Rectal smooth muscle tissue (tissue), 1 donor: ENCODE results near the gene HSPA9.

Experiments
- H3K27ac ChIP-seq: one replicate; pipeline ENCODE4 v1.7.0; 2013; ENCODE audit warnings: low read depth, low read length, inconsistent platforms
- H3K27me3 ChIP-seq: one replicate; pipeline ENCODE4 v1.7.0; 2013; ENCODE audit warnings: low read length; ENCODE audit not compliant: control insufficient read depth, insufficient read depth
- H3K36me3 ChIP-seq: one replicate; pipeline ENCODE4 v1.7.0; 2013; ENCODE audit warnings: low read length; ENCODE audit not compliant: control insufficient read depth, insufficient read depth
- H3K4me1 ChIP-seq: one replicate; pipeline ENCODE4 v1.7.0; 2013; ENCODE audit warnings: low read length; ENCODE audit not compliant: control insufficient read depth, insufficient read depth
- H3K4me3 ChIP-seq: one replicate; pipeline ENCODE4 v1.7.0; 2013; ENCODE audit warnings: low read length
- H3K9ac ChIP-seq: one replicate; pipeline ENCODE4 v1.7.0; 2013; ENCODE audit warnings: low read length

HSPA9 gene

DNA sequence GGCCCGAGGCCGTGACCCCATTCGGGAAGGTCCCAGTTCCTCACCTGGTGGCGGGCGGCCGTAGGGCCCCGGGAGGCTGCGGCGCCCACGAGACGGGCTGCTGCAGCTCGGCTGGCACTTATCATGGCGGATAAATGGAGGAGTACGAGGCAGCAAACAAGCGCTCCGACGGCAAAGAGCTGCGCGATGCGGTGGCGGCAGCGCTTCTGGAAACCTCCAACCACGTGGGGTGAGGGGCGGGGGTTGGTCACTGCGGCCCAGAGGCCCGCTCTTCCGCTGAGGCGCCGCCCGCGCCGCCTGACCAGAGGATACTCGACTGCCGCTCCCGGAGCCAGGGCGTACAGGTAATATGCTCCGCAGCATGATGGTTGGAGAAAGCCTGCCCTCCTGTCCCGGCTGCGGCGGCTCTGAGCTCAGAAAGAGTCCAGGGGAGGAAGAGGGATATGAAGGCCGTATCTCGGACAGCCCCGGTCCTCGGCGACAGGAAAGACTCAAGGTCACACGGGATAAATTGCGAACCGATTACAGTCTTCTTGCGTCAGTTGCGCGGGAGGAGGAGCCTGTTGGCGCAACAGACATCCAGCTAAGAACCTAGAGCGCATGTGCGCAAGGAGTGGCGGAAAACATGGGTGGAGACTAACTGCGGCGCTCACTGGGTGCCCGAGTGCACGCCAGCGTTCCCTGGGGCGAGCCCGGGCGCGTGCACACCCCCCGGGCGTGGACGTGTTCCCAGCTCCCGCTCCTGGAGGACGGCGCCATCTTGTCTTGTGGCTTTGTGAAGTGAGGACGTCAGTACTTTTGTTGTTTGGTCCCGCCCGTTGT lies at the start of gene HSPA9:
TSS of gene HSPA9 (minus strand) at position 208 of the 822 bp plus-strand sequence. CDS start at position 125, 83 bp downstream.
- Histone ChIP-seq H3K4me1 (peaks cover 10% of the 10 kb centered on the region), H3K4me3 (peak within 1 kb of the TSS; percentile 91), H3K27ac (peak within 1 kb of the TSS; percentile 100), H3K27me3 (no peaks in the 10 kb centered on the region), H3K36me3 (peaks cover 23% of the 10 kb centered on the region), H3K9ac (peak within 1 kb of the TSS; percentile 98)

DNA sequence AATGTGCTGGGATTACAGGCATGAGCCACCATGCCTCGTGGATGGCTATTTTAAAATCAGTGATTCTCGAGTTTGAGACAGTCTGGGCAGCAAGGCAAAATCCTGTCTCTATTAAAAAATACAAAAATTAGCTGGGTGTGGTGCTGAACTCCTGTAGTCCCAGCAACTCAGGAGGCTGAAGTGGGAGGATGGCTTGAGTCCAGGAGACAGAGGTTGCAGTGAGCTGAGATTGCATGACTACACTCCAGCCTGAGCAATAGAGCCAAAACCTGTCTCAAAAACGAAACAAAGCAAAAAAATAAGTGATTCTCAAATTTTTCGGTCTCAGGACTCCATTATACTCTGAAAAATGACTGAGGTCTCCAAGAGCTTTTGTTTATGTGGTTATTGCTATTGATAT lies 47.9 kb upstream of the HSPA9 start:
- Histone ChIP-seq H3K4me3 (no peak overlapping the region), H3K36me3 (no peaks in the 10 kb centered on the region), H3K9ac (no peak overlapping the region), H3K27me3 (no peaks in the 10 kb centered on the region), H3K27ac (no peak overlapping the region), H3K4me1 (no peaks in the 10 kb centered on the region)

DNA sequence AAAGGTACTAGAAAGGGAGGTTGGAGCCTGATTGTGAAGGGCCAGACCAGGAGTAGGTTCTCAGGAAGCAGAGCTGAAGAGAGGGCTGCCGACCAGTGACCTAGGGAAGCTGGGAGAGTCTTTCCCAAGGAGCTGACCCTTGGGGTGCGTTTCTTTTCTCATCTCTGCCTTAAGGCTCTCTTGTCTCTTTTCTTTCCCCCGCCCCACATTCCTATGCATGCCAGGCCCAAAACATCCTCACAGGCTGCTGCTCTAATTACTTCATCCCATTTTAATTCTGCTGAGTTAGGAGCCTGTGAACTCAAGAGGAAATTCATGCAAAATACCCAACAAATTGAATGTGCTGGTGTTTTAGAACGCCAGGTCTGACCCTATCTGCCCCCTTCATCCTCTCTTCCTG lies 46.9 kb upstream of the HSPA9 start:
- no peak overlapping the region for H3K4me3 ChIP-seq

DNA sequence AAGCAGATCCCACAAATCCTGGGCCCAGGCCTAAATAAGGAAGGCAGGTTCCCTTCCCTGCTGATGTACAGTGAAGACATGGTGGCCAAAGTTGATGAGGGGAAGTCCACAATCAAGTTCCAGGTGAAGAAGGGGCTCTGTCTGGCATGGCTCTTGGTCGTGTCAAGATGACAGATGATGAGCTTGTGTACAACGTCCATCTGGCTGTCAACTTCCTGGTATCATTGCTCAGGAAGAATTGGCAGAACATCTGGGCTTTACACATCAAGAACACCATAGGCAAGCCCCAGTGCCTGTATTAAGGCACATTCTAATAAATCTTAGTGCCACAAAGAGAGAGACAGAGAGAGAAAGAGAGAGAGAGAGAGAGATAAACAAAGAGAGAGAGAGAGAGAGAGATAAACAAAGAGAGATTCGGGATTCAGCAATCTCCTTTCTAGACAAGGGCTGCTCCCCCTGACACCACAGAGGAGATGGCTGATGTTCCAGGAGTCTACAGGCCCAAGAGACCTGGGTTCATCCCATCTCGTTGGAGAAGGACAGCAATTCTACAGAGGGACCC lies 45.5 kb upstream of the HSPA9 start:
- Histone ChIP-seq H3K27me3 (no peaks in the 10 kb centered on the region), H3K36me3 (no peaks in the 10 kb centered on the region), H3K9ac (no peak overlapping the region), H3K27ac (no peak overlapping the region), H3K4me1 (no peaks in the 10 kb centered on the region), H3K4me3 (no peak overlapping the region)

More for the DNA sequence above, 46.9 kb upstream of the HSPA9 start:
- Histone ChIP-seq H3K27me3 (no peaks in the 10 kb centered on the region), H3K9ac (no peak overlapping the region), H3K27ac (no peak overlapping the region), H3K36me3 (no peaks in the 10 kb centered on the region), H3K4me1 (no peaks in the 10 kb centered on the region)

DNA sequence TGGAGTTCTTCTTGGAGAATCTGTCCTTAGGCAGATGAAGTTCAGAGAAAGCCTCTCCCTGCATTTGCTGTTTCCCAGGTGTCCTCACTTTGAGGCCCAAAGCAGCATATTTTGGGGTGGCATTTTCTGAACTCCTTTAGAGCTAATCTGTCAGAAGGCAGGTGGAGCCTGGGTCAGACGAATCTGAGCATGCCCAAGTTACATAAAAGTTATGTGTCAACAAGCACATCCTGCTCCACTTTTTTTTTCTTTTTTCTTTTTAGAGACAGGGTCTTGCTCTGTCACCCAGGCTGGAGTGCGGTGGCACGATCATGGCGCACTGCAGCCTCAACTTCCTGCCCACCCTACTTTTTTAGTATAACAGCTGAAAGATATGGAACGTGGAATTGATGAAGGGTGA lies 41.3 kb upstream of the HSPA9 start:
- Histone ChIP-seq H3K4me1 (peaks cover 4% of the 10 kb centered on the region), H3K27me3 (no peaks in the 10 kb centered on the region), H3K9ac (no peak overlapping the region), H3K27ac (no peak overlapping the region), H3K4me3 (no peak overlapping the region), H3K36me3 (no peaks in the 10 kb centered on the region)

DNA sequence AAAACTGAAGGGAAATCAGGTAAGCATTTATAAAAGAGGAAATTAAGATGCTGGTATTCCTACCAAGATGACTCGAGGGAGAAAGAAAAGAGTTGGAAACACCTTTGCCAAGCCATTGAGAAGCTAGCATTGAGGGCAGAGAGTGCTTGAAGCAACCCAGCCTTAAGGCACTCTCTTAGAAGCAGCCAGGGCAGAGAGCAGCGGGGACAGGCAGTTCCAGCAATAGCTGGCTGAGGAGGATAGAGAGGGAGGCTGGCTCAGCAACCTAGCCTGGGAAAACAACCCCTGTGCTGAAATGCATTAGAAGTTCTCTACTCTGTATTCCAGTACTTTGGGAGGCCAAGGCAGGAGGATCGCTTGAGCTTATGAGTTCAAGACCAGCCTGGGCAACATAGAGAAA lies 40.3 kb upstream of the HSPA9 start:
- Histone ChIP-seq H3K4me1 (peaks cover 11% of the 10 kb centered on the region), H3K27me3 (no peaks in the 10 kb centered on the region), H3K27ac (no peak overlapping the region), H3K9ac (no peak overlapping the region), H3K4me3 (no peak overlapping the region), H3K36me3 (no peaks in the 10 kb centered on the region)

DNA sequence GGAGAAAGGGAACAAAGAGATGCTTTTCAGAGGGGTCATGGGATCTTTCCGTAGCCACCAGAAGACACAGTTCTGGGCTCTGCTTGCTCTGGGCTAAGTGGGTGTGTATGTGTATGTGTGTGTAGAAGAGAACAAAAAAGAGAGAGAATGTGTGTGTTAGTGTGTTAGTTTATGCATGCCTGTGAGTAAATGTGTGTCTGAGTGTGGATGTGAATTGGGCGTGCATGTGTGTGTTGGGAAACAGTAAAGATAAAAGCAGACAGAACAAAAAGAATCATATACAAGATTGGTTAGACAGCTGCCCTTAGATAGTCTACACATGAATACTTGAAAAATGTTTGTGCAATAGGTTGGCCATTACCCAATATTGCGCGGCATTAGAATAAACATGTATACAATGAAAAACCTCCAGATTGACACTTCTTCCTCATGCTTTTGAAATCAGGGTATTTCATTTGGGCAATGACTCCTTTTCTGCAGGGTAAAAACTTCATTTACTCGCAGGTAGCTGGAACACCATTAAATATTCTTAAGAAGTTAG lies 36.5 kb upstream of the HSPA9 start:
- H3K4me1 ChIP-seq: peaks cover 24% of the 10 kb centered on the region
- no peaks in the 10 kb centered on the region for H3K27me3 ChIP-seq
- no peak overlapping the region for H3K9ac ChIP-seq
- no peaks in the 10 kb centered on the region for H3K36me3 ChIP-seq
- H3K4me3 ChIP-seq: peak overlapping the region; percentile 61
- H3K27ac ChIP-seq: peak overlapping the region; percentile 82

DNA sequence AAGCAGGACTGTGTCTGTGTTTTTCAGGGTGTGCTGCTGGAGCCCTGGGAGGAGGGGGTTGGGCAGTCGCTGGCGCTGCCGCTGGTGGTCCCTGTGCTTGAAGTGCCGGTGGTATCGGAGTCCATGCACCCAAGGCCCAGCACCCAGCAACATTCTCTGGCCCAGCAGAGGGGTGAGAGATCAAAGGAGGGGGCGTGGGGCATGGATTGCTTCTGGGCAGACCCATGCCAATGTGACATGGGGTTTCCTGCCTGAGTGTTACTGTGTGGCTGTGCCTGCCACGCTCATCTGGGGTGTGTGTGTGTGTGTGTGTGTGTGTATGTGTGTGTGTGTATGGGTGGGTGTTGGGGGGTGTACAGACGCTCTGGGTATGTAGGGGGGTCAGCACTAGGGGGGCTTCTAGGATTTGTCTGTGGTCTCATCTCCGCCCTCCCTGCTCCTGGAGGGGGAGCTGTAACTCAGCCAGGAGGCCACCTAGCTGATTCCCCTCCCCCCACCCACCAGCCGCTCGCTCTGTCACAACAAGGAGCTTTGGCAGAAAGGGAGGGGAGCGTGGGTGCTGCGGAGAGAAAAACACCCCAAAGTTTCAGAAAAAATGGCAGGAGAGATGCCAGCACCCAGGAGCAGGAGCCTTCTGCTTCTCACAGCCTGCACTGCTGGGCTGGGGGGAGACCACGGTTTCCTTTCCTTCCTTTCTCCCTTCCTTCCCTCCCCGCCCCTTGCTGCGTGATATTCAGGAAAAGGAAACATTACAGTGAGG lies 35.9 kb upstream of the HSPA9 start:
- Histone ChIP-seq H3K4me3 (peak overlapping the region; percentile 61), H3K4me1 (peaks cover 24% of the 10 kb centered on the region), H3K36me3 (no peaks in the 10 kb centered on the region), H3K27ac (peak overlapping the region; percentile 82), H3K9ac (no peak overlapping the region), H3K27me3 (no peaks in the 10 kb centered on the region)

DNA sequence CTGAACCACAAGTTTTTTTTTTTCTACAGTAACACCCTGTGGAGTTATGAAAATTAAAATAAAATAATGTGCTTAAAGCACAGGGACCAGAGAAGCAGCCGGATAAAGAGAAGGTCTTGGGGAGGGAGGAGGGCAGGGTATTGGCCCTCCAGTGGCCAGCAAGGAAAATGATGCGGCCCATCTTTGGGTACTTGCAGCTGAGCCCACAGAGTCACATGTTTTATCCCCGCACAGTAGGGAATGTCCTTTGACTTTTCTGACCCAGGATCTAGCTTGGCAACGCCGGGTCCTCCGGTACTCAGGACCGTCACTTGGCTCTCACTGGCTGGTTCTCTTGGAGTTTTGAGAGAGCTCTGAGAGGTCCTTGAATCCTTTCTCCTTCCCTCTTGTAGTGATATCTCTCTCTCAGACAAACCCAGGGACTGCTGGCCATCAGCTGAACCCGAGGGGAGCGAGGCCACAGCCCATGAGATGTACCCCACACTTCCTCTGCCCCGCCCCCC lies 35.3 kb upstream of the HSPA9 start:
- Histone ChIP-seq H3K4me1 (peaks cover 24% of the 10 kb centered on the region), H3K27me3 (no peaks in the 10 kb centered on the region), H3K9ac (no peak overlapping the region), H3K36me3 (no peaks in the 10 kb centered on the region), H3K4me3 (peak overlapping the region; percentile 61), H3K27ac (peak overlapping the region; percentile 82)

DNA sequence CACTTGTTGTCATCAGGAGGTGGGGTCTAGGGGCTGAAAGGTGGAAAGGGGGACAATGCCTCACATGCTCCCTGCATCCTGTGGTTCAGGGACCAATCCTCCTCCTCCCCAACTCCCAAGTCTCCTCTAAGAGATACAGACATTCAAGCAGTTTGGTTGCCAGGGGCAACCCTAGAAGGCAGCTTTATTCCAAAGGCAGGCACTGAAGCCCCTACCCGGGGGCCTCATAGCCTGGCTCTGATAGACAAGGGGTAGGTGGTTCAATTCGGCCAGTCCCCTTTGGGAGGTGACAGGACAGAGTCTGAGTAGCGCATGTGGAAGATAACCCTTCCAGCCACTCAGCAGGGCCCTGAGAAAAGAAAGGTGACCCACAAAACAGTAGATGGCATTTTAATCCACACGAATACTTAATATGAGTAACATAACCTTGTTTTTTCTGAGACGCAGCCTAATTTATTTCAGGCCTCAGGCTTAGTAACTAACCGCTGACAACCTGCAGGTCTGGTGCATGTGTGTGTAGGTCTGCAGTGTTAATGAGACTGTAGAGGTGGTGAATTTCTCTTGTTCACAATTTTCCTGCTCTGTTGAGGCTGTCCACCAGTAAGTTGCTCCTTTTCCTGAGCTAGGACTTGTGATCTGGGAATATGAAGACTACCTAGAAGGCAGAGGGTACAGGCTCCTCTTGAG lies 31.3 kb upstream of the HSPA9 start:
- no peaks in the 10 kb centered on the region for H3K27me3 ChIP-seq
- H3K27ac ChIP-seq: no peak overlapping the region
- no peaks in the 10 kb centered on the region for H3K36me3 ChIP-seq
- peaks cover 20% of the 10 kb centered on the region for H3K4me1 ChIP-seq
- H3K9ac ChIP-seq: no peak overlapping the region
- no peak overlapping the region for H3K4me3 ChIP-seq

DNA sequence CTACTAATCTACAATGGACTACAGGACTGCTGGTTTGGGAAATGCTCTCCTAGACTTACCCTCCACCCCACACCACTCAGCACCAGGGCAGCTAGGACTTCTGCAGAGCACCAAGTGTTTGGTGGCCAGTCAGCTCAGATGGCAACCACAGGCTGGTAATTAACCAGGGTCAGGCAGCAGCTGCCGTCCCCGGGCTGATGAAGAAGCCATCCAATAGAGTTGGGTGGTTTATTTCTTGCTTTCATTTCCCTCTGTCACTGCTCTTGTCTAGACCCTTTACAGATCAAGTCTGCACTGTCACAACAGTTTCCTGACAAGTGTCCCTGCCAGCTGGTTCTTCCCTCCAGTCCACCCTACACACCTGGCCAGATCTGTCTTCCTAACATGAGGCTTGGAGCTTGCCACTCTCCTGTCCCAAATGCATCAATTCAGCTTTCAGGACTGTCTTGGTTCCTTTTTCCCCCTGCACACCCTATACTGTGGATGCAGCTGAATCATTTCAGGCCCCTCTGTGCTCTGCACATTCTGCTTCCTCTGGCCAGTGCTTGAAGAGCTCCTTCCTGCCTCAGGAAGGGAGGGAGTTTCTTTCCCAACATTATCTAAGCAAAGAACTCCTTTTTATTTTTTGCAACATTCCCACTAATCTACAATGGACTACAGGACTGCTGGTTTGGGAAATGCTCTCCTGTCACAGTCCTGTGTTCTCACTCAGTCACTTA lies 30.2 kb upstream of the HSPA9 start:
- no peaks in the 10 kb centered on the region for H3K36me3 ChIP-seq
- H3K4me1 ChIP-seq: peaks cover 13% of the 10 kb centered on the region
- H3K27ac ChIP-seq: no peak overlapping the region
- no peaks in the 10 kb centered on the region for H3K27me3 ChIP-seq
- no peak overlapping the region for H3K9ac ChIP-seq
- H3K4me3 ChIP-seq: no peak overlapping the region
